ENCODE measurements around the gene GALNT2.

- TF ChIP-seq CTCF (IDR thresholded peaks at IDR 0.05; ENCODE audit: insufficient read depth, low read length) (no peak), POLR2AphosphoS5 (IDR thresholded peaks at IDR 0.05; ENCODE audit: low read depth) (no peak), REST (IDR thresholded peaks at IDR 0.05; ENCODE audit: insufficient replicate concordance, low read depth) (no peak), GABPA (IDR thresholded peaks at IDR 0.05; ENCODE audit: low read depth) (no peak), SPI1 (IDR thresholded peaks at IDR 0.05; ENCODE audit: borderline replicate concordance, low read depth) (no peak)
Observed at GRCh38 chr1:230170153-230170547, 103.1 kb downstream of the GALNT2 start.
